ENCODE measurements around the gene HLF. TPM values are rescaled to one million over a fixed set of nuclear protein-coding genes. Genes with fewer than 3 reads are reported as not detected.

The HLF gene
- total and polyA plus RNA-seq, 2 of the 4 experiments (the other 2 are of a cell fraction), result 0.18 TPM; not detected in 1

DNA sequence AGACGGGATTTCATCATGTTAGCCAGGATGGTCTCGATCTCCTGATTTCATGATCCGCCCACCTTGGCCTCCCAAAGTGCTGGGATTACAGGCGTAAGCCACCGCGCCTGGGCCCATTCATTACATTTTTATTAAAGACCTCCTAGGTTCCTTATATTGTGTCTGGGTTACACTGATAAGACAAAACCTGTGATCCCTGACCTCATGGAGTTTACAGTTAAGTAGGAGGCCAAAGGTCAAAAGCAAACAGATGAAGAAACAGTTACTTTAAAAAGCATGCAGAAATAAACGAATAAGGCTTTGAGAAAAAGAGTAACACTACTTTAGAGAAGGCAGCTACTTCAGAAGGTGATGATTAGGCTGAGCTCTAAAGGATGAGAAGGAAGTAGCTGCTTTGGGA lies 14.9 kb upstream of the HLF start:
- Histone ChIP-seq H2AK9ac (replicated peaks; ENCODE audit: low read depth, low read length, poor library complexity) (no peak overlapping the region), H4K91ac (ENCODE audit: insufficient read depth, low read depth, low read length) (no peak overlapping the region), H3K27ac (ENCODE audit: insufficient read depth, low read length) (no peak overlapping the region), H3K27me3 (ENCODE audit: control insufficient read depth, insufficient read depth, low read length) (no peaks in the 10 kb centered on the region), H3K79me1 (ENCODE audit: low read depth in 1 of 2, low read length in 2 of 2) (no peaks in the 10 kb centered on the region), H2BK20ac (ENCODE audit: low read depth, low read length) (no peak overlapping the region), H3K4ac (ENCODE audit: low read depth, low read length) (no peak overlapping the region), H4K5ac (ENCODE audit: low read depth, low read length) (no peak overlapping the region), H2AK5ac (ENCODE audit: low read depth, low read length) (no peak overlapping the region), H3K4me1 (ENCODE audit: control insufficient read depth, insufficient read depth, low read length) (no peaks in the 10 kb centered on the region), H2AFZ (replicated peaks; ENCODE audit: low read length, poor library complexity) (no peak overlapping the region), H3K23ac (ENCODE audit: low read depth, low read length) (no peak overlapping the region), H3K14ac (replicated peaks; ENCODE audit: low read depth, low read length) (no peak overlapping the region), H3K9me3 (ENCODE audit: control insufficient read depth, insufficient read depth, low read length) (no peaks in the 10 kb centered on the region), H3K4me3 (ENCODE audit: insufficient read depth, low read depth, low read length) (no peak overlapping the region), H3K9me1 (ENCODE audit: insufficient read depth, low read length) (no peaks in the 10 kb centered on the region), H3K56ac (ENCODE audit: extremely low read depth, insufficient read depth, low read length) (no peak overlapping the region), H2BK120ac (ENCODE audit: low read depth, low read length) (no peak overlapping the region), H3K36me3 (ENCODE audit: control insufficient read depth, insufficient read depth, low read length) (no peaks in the 10 kb centered on the region), H3K18ac (ENCODE audit: low read depth, low read length) (no peak overlapping the region), H2BK5ac (ENCODE audit: low read depth, low read length, poor library complexity, severe bottlenecking) (no peak overlapping the region), H3K9ac (ENCODE audit: low read depth, low read length) (no peak overlapping the region), H2BK15ac (ENCODE audit: low read depth, low read length) (no peak overlapping the region), H3K4me2 (ENCODE audit: low read depth, low read length) (no peak overlapping the region), H4K8ac (ENCODE audit: low read depth in 2 of 2, low read length in 2 of 2) (no peak overlapping the region), H4K20me1 (ENCODE audit: insufficient read depth, low read length) (no peaks in the 10 kb centered on the region)
- WGBS, 2 experiments (ENCODE audit: extremely low coverage in 2 of 2, insufficient read length in 1 of 2), result no CpG with 5 or more reads among the region's 7 CpGs
- intact Hi-C loops (cut with micrococcal nuclease) (no loop called here), dilution Hi-C loops (cut with HindIII; ENCODE audit: low sequenced_read_pairs, unreplicated experiment) (no loop called here), in situ Hi-C loops (cut with MboI; ENCODE audit: low sequenced_read_pairs) (no loop called here)
- ATAC-seq (ENCODE audit: low read depth), result no peak
- ChIA-PET CTCF (no interaction called here), POLR2A (ENCODE audit: unreplicated experiment) (no interaction called here)
- TF ChIP-seq RAD21 (IDR thresholded peaks at IDR 0.05; ENCODE audit: low read length) (no peak), RCOR1 (IDR thresholded peaks at IDR 0.05; ENCODE audit: insufficient replicate concordance, low read length) (no peak), BHLHE40 (IDR thresholded peaks at IDR 0.05; ENCODE audit: low read depth, low read length) (no peak), RFX5 (IDR thresholded peaks at IDR 0.05; ENCODE audit: low read depth, low read length) (no peak), CEBPB (IDR thresholded peaks at IDR 0.05; ENCODE audit: low read depth, low read length) (no peak), POLR2A (IDR thresholded peaks at IDR 0.05; ENCODE audit: low read depth, low read length) (no peak), FOS (IDR thresholded peaks at IDR 0.05; ENCODE audit: low read depth, low read length) (no peak), SMC3 (IDR thresholded peaks at IDR 0.05; ENCODE audit: low read depth, low read length) (no peak), MXI1 (IDR thresholded peaks at IDR 0.05; ENCODE audit: borderline replicate concordance, low read depth, low read length) (no peak), MAZ (IDR thresholded peaks at IDR 0.05; ENCODE audit: borderline replicate concordance, low read depth, low read length) (no peak), USF2 (IDR thresholded peaks at IDR 0.05; ENCODE audit: low read depth, low read length) (no peak), CHD1 (IDR thresholded peaks at IDR 0.05; ENCODE audit: low read depth, low read length) (no peak), MAFK (IDR thresholded peaks at IDR 0.05; ENCODE audit: low read depth, low read length) (no peak), ELK1 (IDR thresholded peaks at IDR 0.05; ENCODE audit: borderline replicate concordance, low read depth, low read length) (no peak), NFE2L2 (IDR thresholded peaks at IDR 0.05; ENCODE audit: low read depth, low read length) (no peak)
- TF ChIP-seq, protein P1, sequence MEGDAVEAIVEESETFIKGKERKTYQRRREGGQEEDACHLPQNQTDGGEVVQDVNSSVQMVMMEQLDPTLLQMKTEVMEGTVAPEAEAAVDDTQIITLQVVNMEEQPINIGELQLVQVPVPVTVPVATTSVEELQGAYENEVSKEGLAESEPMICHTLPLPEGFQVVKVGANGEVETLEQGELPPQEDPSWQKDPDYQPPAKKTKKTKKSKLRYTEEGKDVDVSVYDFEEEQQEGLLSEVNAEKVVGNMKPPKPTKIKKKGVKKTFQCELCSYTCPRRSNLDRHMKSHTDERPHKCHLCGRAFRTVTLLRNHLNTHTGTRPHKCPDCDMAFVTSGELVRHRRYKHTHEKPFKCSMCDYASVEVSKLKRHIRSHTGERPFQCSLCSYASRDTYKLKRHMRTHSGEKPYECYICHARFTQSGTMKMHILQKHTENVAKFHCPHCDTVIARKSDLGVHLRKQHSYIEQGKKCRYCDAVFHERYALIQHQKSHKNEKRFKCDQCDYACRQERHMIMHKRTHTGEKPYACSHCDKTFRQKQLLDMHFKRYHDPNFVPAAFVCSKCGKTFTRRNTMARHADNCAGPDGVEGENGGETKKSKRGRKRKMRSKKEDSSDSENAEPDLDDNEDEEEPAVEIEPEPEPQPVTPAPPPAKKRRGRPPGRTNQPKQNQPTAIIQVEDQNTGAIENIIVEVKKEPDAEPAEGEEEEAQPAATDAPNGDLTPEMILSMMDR (conservative IDR thresholded peaks at IDR 0.05; ENCODE audit: low read depth, low read length), result no peak
- no TSS peak for BruUV-seq (replicated peaks)
- no peak for DNase-seq

All from IMR-90 (cell line).